ENCODE results near the gene KCTD1. TPM values are rescaled to one million over a fixed set of nuclear protein-coding genes. Genes with fewer than 3 reads are reported as not detected.

The KCTD1 gene
- total and polyA plus RNA-seq, 11 donors: 4.8 to 21.8 (median 8.9) TPM

- H3K36me3 ChIP-seq: peaks cover 0 to 20% (median 9%) of the 10 kb centered on the region in 9 donors
- no peaks in the 10 kb centered on the region for H3K4me1 ChIP-seq
- no peak for ATAC-seq
- H3K27me3 ChIP-seq: peaks cover 0 to 2% (median 0%) of the 10 kb centered on the region in 9 donors
- no peak for DNase-seq
- no peaks in the 10 kb centered on the region for H3K9me3 ChIP-seq
- H3K4me3 ChIP-seq: no peak overlapping the region
- WGBS, 4 donors: 86 to 92% (median 89%) methylated on average over 8 of the region's 8 CpGs
- no peak overlapping the region for H3K27ac ChIP-seq
- intact Hi-C loops (cut with DNase I): loop anchor here in 1 of 10 donors (10.0 kb wide), 1 partner anchor 94 kb away; the partner anchor contains the start of gene KCTD1
- TF ChIP-seq CTCF (IDR thresholded peaks at IDR 0.05) (no peak), POLR2A (IDR thresholded peaks at IDR 0.05) (no peak)
Observed at GRCh38 chr18:26450989-26451682, 97.2 kb downstream of the KCTD1 start.

GRCh38 chr18:26448714-26449159 is 99.6 kb downstream of the KCTD1 start:
- 85 to 91% (median 89%) methylated on average over 8 of the region's 8 CpGs for WGBS, 4 donors
- no peak for ATAC-seq

DNA sequence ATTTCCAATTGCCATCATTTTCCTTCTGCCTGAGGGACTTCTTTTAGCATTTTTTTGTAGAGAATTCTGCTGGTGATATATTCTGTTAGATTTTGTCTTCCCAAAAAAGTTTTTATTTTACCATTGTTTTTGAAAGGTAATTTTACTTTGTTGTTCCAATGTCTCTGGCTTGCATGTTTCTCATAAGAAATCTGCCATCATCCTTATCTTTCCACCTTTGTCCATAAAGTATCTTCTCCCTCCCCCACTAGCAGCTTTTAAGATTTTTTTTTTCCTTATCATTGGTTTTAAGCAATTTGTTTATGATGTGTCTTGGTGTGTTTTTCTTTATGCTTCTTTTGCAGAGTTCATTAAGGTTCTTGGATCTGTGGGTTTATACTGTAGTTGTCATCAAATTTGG is 104.5 kb downstream of the KCTD1 start:
- H3K4me3 ChIP-seq: no peak overlapping the region

More at GRCh38 chr18:26448714-26449159, 99.6 kb downstream of the KCTD1 start:
- no peak overlapping the region for H3K4me3 ChIP-seq
- no peak overlapping the region for H3K27ac ChIP-seq
- intact Hi-C loops (cut with DNase I): no loop called here
- no peaks in the 10 kb centered on the region for H3K36me3 ChIP-seq
- DNase-seq: no peak
- TF ChIP-seq CTCF (IDR thresholded peaks at IDR 0.05) (no peak), POLR2A (IDR thresholded peaks at IDR 0.05) (no peak)
- no peaks in the 10 kb centered on the region for H3K4me1 ChIP-seq
- H3K27me3 ChIP-seq: peaks cover 0 to 5% (median 0%) of the 10 kb centered on the region in 9 donors
- H3K9me3 ChIP-seq: no peaks in the 10 kb centered on the region

More for the DNA sequence above, 104.5 kb downstream of the KCTD1 start:
- Histone ChIP-seq H3K36me3 (no peaks in the 10 kb centered on the region), H3K4me1 (peaks cover 0 to 7% (median 0%) of the 10 kb centered on the region in 12 donors), H3K27me3 (peaks cover 0 to 5% (median 0%) of the 10 kb centered on the region in 9 donors), H3K27ac (no peak overlapping the region), H3K9me3 (no peaks in the 10 kb centered on the region)
- no peak for ATAC-seq
- DNase-seq: no peak
- intact Hi-C loops (cut with DNase I): no loop called here
- TF ChIP-seq POLR2A (IDR thresholded peaks at IDR 0.05) (no peak), CTCF (IDR thresholded peaks at IDR 0.05) (no peak)
